ENCODE data around the gene GLI2. TPM values are rescaled to one million over a fixed set of nuclear protein-coding genes. Genes with fewer than 3 reads are reported as not detected.

The GLI2 gene
- total RNA-seq, 1 experiment from 2014 or later = 6.2 TPM

- no peak overlapping the region for H3K27ac ChIP-seq (ENCODE audit: low read length)
- TF ChIP-seq CTCF (IDR thresholded peaks at IDR 0.05) = no peak
- no peak for TF ChIP-seq REST (IDR thresholded peaks at IDR 0.05; ENCODE audit: insufficient read depth in 1 of 2, low read depth in 2 of 2, low read length in 1 of 2)
- peaks cover 13% of the 10 kb centered on the region; the same call in 1 of the 2 replicates for H3K9me3 ChIP-seq (ENCODE audit: control insufficient read depth, insufficient read depth, low read depth, low read length)
- intact Hi-C loops (cut with micrococcal nuclease; ENCODE audit: unreplicated experiment) = no loop called here
- no peak for DNase-seq (ENCODE audit: low read depth, low spot score)
- BruUV-seq (replicated peaks) = no TSS peak
- no peaks in the 10 kb centered on the region for H3K36me3 ChIP-seq (ENCODE audit: control insufficient read depth, insufficient read depth, low read length)
- H3K27me3 ChIP-seq (ENCODE audit: control insufficient read depth, insufficient read depth, low read length) = no peaks in the 10 kb centered on the region
- no peak for ATAC-seq
- no peak overlapping the region for H3K4me3 ChIP-seq (ENCODE audit: low read depth in 2 of 2, low read length in 2 of 2)
- peaks cover 2% of the 10 kb centered on the region; the same call in 1 of the 2 replicates for H3K4me1 ChIP-seq (ENCODE audit: control insufficient read depth, insufficient read depth, low read length)
- ChIA-PET POLR2A (no interaction called here), CTCF (no interaction called here)
- in situ Hi-C loops (cut with HindIII; ENCODE audit: low pct_unique_long_range_greater_than_20kb, low sequenced_read_pairs) = no loop called here
Measured at GRCh38 chr2:120726245-120726644, 9.4 kb upstream of the GLI2 start.

GRCh38 chr2:120729406-120730399 is 6.0 kb upstream of the GLI2 start:
- H3K9me3 ChIP-seq (ENCODE audit: control insufficient read depth, insufficient read depth, low read depth, low read length) = peaks cover 13% of the 10 kb centered on the region; the same call in 1 of the 2 replicates
- ChIA-PET CTCF (interaction anchor here (0.5 kb wide), 1 partner anchor 19 kb away, joined by 3 read pairs; no protein-coding TSS in a partner anchor), POLR2A (interaction anchor here (0.5 to 0.6 kb wide), 2 partner anchors 31 to 100 kb away, joined by 4 to 5 read pairs; no protein-coding TSS in a partner anchor)
- no peaks in the 10 kb centered on the region for H3K4me1 ChIP-seq (ENCODE audit: control insufficient read depth, insufficient read depth, low read length)
- intact Hi-C loops (cut with micrococcal nuclease; ENCODE audit: unreplicated experiment) = no loop called here
- 0 out of 2 replicates have a peak, but pooled peaks have one; percentile 4 for TF ChIP-seq CTCF (IDR thresholded peaks at IDR 0.05)
- no peak for TF ChIP-seq TCF7L2 (IDR thresholded peaks at IDR 0.05; ENCODE audit: low read depth, low read length)
- TF ChIP-seq REST (IDR thresholded peaks at IDR 0.05; ENCODE audit: insufficient read depth in 1 of 2, low read depth in 2 of 2, low read length in 1 of 2) = no peak
- no peak for TF ChIP-seq POLR2AphosphoS5 (IDR thresholded peaks at IDR 0.05; ENCODE audit: low read depth, low read length)
- ATAC-seq = peak; percentile 78; the same call in 1 of the 2 replicates
- no peaks in the 10 kb centered on the region for H3K36me3 ChIP-seq (ENCODE audit: control insufficient read depth, insufficient read depth, low read length)
- no peak overlapping the region for H3K4me3 ChIP-seq (ENCODE audit: low read depth in 2 of 2, low read length in 2 of 2)
- in situ Hi-C loops (cut with HindIII; ENCODE audit: low pct_unique_long_range_greater_than_20kb, low sequenced_read_pairs) = no loop called here
- no peak overlapping the region for H3K27ac ChIP-seq (ENCODE audit: low read length)
- no peaks in the 10 kb centered on the region for H3K27me3 ChIP-seq (ENCODE audit: control insufficient read depth, insufficient read depth, low read length)
- no peak for DNase-seq (ENCODE audit: low read depth, low spot score)
- BruUV-seq (replicated peaks) = no TSS peak
